ENCODE measurements around the gene VSX2. TPM values are rescaled to one million over a fixed set of nuclear protein-coding genes. Genes with fewer than 3 reads are reported as not detected.

Gene VSX2
- total RNA-seq, 1 experiment from 2014 or later = not detected

DNA sequence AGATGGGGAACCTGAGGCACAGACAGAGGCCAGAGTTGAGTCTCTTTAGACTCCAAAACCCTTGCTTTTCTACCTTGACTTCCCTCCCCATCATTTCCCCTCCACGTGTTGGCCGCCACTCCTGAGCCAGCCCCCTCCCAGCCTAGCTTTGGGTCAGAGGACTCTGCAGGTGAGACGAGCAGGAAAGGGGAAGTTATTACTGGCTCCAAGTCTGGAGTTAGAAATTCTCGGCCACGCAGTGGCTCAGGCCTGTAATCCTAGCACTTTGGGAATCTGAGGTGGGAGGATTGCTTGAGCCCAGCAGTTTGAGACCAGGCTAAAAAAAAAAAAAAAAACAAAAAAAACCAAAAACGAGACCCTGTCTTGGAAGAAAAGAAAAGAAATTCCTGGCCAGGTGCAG lies 8.8 kb downstream of the VSX2 start:
- Histone ChIP-seq H4K8ac (replicated peaks; ENCODE audit: insufficient read length, low read depth, low read length) (no peak overlapping the region), H3K27me3 (ENCODE audit: insufficient read depth, low read length) (peaks cover 9% of the 10 kb centered on the region; the same call in 1 of the 2 replicates), H3K23me2 (ENCODE audit: insufficient read length, low read depth, low read length, poor library complexity, severe bottlenecking) (no peaks in the 10 kb centered on the region), H3K4me1 (ENCODE audit: insufficient read depth, low read length) (peaks cover 3% of the 10 kb centered on the region; the same call in 1 of the 2 replicates), H4K91ac (ENCODE audit: insufficient read length, low read depth, low read length) (no peak overlapping the region), H3K4ac (ENCODE audit: low read depth, low read length) (no peak overlapping the region), H2BK15ac (ENCODE audit: low read depth, low read length) (no peak overlapping the region), H3K79me2 (ENCODE audit: insufficient read depth, low read length) (no peaks in the 10 kb centered on the region), H3K9me3 (ENCODE audit: control insufficient read depth, low read depth, low read length) (no peaks in the 10 kb centered on the region), H2BK5ac (ENCODE audit: insufficient read length, low read length) (no peak overlapping the region), H3K27ac (ENCODE audit: insufficient read length, low read depth, low read length) (no peak overlapping the region), H2BK120ac (ENCODE audit: low read depth, low read length, poor library complexity, severe bottlenecking) (no peak overlapping the region), H2AK5ac (ENCODE audit: insufficient read length, low read length) (no peak overlapping the region), H2BK20ac (ENCODE audit: low read depth, low read length, poor library complexity, severe bottlenecking) (no peak overlapping the region), H3K4me2 (ENCODE audit: insufficient read depth, insufficient read length, low read length) (no peak overlapping the region), H3T11ph (ENCODE audit: low read length) (no peak overlapping the region), H3K9ac (ENCODE audit: extremely low read depth, insufficient read length, low read length) (no peak overlapping the region), H4K20me1 (ENCODE audit: control insufficient read depth, insufficient read depth, insufficient read length) (no peaks in the 10 kb centered on the region), H2AFZ (ENCODE audit: low read length) (no peak overlapping the region), H3K14ac (ENCODE audit: insufficient read depth, low read length) (no peak overlapping the region), H3K23ac (ENCODE audit: insufficient read length, low read depth, low read length) (no peak overlapping the region), H3K18ac (ENCODE audit: insufficient read length, low read depth, low read length) (no peak overlapping the region), H3K56ac (ENCODE audit: insufficient read length, low read depth, low read length) (no peak overlapping the region), H3K79me1 (ENCODE audit: insufficient read depth, low read depth, low read length, poor library complexity, severe bottlenecking) (no peaks in the 10 kb centered on the region), H2BK12ac (ENCODE audit: insufficient read length, low read depth, low read length) (no peak overlapping the region), H4K5ac (ENCODE audit: insufficient read length, low read depth, low read length) (no peak overlapping the region)
- no peak overlapping the region for H3K27ac Mint-ChIP-seq
- no CpG with 5 or more reads among the region's 6 CpGs for WGBS (ENCODE audit: extremely low coverage, insufficient read length, low lambda C conversion rate)
- no peak overlapping the region for H3K4me3 Mint-ChIP-seq
- H3K27me3 Mint-ChIP-seq (ENCODE audit: low read depth) = peaks cover 74% of the 10 kb centered on the region
- no peak for DNase-seq
- H3K4me1 Mint-ChIP-seq = peaks cover 21 to 47% of the 10 kb centered on the region in 2 experiments
- no peaks in the 10 kb centered on the region; a peak in 1 of 7 replicates for H3K36me3 Mint-ChIP-seq (ENCODE audit: insufficient read depth in 1 of 3, low read depth in 3 of 3)
- no peak for TF ChIP-seq CTCF (conservative IDR thresholded peaks at IDR 0.05)
- no peaks in the 10 kb centered on the region; a peak in 2 of 5 replicates for H3K9me3 Mint-ChIP-seq

All from H9 (cell line).